HEK293 (cell line): ENCODE results near the gene NT5M.
"Not testable (repeated sequence)": the region's sequence is repeated elsewhere in the genome, so short reads cannot be mapped to it uniquely, and the experiment has no call there.

ENCODE experiments used
- ZNF221 ChIP-seq: fragments of 450-650 bp; formaldehyde crosslinking; IDR thresholded peaks from 2 replicates; pipeline ENCODE4 v1.5.1; 2017; ENCODE audit warnings: missing biosample characterization, missing genetic modification characterization, borderline replicate concordance
- ZNF324 ChIP-seq: fragments of 450-650 bp; formaldehyde crosslinking; IDR thresholded peaks from 2 replicates; pipeline ENCODE4 v1.5.1; 2016; ENCODE audit warnings: missing biosample characterization, missing genetic modification characterization

DNA sequence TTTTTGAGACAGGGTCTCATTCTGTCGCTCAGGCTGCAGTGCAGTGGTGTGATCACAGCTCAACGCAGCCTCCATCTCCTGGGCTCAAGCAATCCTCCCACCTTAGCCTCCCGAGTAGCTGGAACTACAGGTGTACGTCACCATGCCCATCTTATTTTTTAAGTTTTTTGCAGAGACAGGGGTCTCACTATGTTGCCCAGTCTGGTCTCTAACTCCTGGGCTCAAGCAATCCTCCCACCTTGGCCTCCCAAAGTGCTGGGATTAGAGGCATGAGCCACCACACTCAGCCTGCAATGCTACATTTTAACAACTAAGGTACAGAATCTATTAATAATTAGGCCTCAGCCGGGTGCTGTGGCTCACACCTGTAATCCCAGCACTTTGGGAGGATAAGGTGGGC lies 25.7 kb upstream of the NT5M start:
- not testable (repeated sequence) for TF ChIP-seq ZNF221, ZNF324
